Lung (tissue), 12 donors: ENCODE results near the gene FOXP4. TPM values are rescaled to one million over a fixed set of nuclear protein-coding genes. Genes with fewer than 3 reads are reported as not detected.
A peak's percentile ranks its signal among the peaks of the same experiment; 100 is the strongest.

Experiments
- ATAC-seq: fragments of 200-7000 bp; cut with Tn5 transposase; one replicate; pipeline ENCODE4 v1.9.1; 2020; ENCODE audit warnings: moderate number of reproducible peaks; ENCODE audit not compliant: insufficient read depth, low FRiP score
- DNase-seq, 3 donors: peaks; one replicate each; pipeline ENCODE4 v3.0.0-alpha.2; 2013 to 2017
- H3K27ac ChIP-seq, 2 donors: one replicate each; pipeline ENCODE4 v1.5.1; 2013; ENCODE audit warnings: mild to moderate bottlenecking in 2 of 2, moderate library complexity in 2 of 2, control low read depth in 1 of 2, inconsistent platforms in 1 of 2, low read depth in 1 of 2, low read length in 1 of 2
- H3K27me3 ChIP-seq, 3 donors: one replicate each; pipeline ENCODE4 v1.5.1; 2013; ENCODE audit warnings: low read length in 2 of 3; ENCODE audit not compliant: control insufficient read depth in 3 of 3, insufficient read depth in 3 of 3
- H3K36me3 ChIP-seq, 4 donors: one replicate each; pipeline ENCODE4 v1.5.1; 2013; ENCODE audit warnings: low read length in 4 of 4, mild to moderate bottlenecking in 1 of 4, moderate library complexity in 1 of 4; ENCODE audit not compliant: control insufficient read depth in 4 of 4, insufficient read depth in 4 of 4
- H3K4me1 ChIP-seq, 5 donors: one replicate each; pipeline ENCODE4 v1.5.1; 2013; ENCODE audit warnings: low read length in 5 of 5, mild to moderate bottlenecking in 2 of 5, moderate library complexity in 1 of 5; ENCODE audit not compliant: control insufficient read depth in 5 of 5, insufficient read depth in 5 of 5
- H3K4me3 ChIP-seq: one replicate; pipeline ENCODE4 v1.5.1; 2013; ENCODE audit warnings: mild to moderate bottlenecking, control low read depth, moderate library complexity
- H3K9ac ChIP-seq, 2 donors: one replicate each; pipeline ENCODE4 v1.5.1; 2013; ENCODE audit warnings: low read length in 2 of 2, control low read depth in 1 of 2; ENCODE audit not compliant: insufficient read depth in 1 of 2
- H3K9me3 ChIP-seq, 4 donors: one replicate each; pipeline ENCODE4 v1.5.1; 2013; ENCODE audit warnings: low read length in 3 of 4, mild to moderate bottlenecking in 1 of 4, moderate library complexity in 1 of 4; ENCODE audit not compliant: control insufficient read depth in 4 of 4, insufficient read depth in 3 of 4
- WGBS, 2 donors: extraction: QIAGEN DNeasy Blood & Tissue Kit; methylation state at CpG; one replicate each; pipeline ENCODE4 v1.1.7; 2013; 5-methylcytosine and 5-hydroxymethylcytosine counted together
- polyA plus RNA-seq, 2 donors: library from polyadenylated mRNA; stranded (reverse); fragments of 200-250 nt; gene quantifications; one replicate each; pipeline ENCODE4 v1.2.1, GENCODE V29; 2013
- total RNA-seq, 2 donors: library from RNA; depleted of rRNA in 1 of 2; stranded (reverse); fragments of >200 nt in 1 of 2; gene quantifications; one replicate each; pipeline ENCODE4 v1.2.1, GENCODE V29; 2014 to 2021
- TF ChIP-seq, protein P1 (sequence below): IDR thresholded peaks from 2 replicates; pipeline ENCODE4 v1.5.1; 2012; ENCODE audit warnings: mild to moderate bottlenecking; ENCODE audit errors: control extremely low read depth, extremely low read depth
- donor health status: control.
- donor health status: control.
- donor health status: Bipolar disorder and iron deficiency.
- donor health status: healthy.
- donor health status: DM: yes; HTN: yes; CAD: no.

FOXP4 gene
- total and polyA plus RNA-seq, 4 donors = 12.8 to 35.0 (median 22.2) TPM

DNA sequence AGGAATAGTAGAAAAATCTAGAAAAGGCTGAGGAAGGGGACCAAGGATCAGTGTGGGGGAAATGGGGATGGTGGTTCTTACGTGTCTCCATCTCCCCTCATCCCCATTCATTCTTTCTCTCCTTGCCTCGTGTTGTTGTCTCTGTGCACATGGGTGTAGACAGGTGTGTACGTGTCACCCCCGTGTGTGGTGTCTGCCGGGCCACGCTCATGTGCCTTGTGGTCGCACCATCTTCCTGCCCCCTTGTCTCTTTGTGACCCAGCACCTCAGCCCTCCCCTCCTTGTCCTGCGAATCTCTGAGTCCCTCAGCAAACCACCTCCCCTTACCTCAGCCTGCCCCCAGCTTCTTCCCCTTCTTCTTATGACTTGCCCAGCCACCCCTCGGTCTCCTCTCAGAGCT lies 39.4 kb downstream of the FOXP4 start:
- H3K4me1 ChIP-seq = peaks cover 0 to 14% (median 7%) of the 10 kb centered on the region in 5 donors
- H3K36me3 ChIP-seq = peaks cover 0 to 48% (median 6%) of the 10 kb centered on the region in 4 donors
- H3K27me3 ChIP-seq = no peaks in the 10 kb centered on the region
- H3K4me3 ChIP-seq = no peak overlapping the region
- 81 to 84% methylated on average over 9 of the region's 9 CpGs for WGBS, 2 donors
- H3K9ac ChIP-seq = no peak overlapping the region
- H3K9me3 ChIP-seq = no peaks in the 10 kb centered on the region
- no peak overlapping the region for H3K27ac ChIP-seq
- TF ChIP-seq, protein P1, sequence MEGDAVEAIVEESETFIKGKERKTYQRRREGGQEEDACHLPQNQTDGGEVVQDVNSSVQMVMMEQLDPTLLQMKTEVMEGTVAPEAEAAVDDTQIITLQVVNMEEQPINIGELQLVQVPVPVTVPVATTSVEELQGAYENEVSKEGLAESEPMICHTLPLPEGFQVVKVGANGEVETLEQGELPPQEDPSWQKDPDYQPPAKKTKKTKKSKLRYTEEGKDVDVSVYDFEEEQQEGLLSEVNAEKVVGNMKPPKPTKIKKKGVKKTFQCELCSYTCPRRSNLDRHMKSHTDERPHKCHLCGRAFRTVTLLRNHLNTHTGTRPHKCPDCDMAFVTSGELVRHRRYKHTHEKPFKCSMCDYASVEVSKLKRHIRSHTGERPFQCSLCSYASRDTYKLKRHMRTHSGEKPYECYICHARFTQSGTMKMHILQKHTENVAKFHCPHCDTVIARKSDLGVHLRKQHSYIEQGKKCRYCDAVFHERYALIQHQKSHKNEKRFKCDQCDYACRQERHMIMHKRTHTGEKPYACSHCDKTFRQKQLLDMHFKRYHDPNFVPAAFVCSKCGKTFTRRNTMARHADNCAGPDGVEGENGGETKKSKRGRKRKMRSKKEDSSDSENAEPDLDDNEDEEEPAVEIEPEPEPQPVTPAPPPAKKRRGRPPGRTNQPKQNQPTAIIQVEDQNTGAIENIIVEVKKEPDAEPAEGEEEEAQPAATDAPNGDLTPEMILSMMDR = no peak
- DNase-seq = no peak
- ATAC-seq = no peak

- H3K4me3 ChIP-seq = no peak overlapping the region
- H3K27ac ChIP-seq = no peak overlapping the region
- H3K9me3 ChIP-seq = no peaks in the 10 kb centered on the region
- peaks cover 0 to 50% (median 9%) of the 10 kb centered on the region in 4 donors for H3K36me3 ChIP-seq
- ATAC-seq = no peak
- H3K9ac ChIP-seq = no peak overlapping the region
- TF ChIP-seq, protein P1 = no peak
- DNase-seq = peak; percentile 61 to 74 (median 69)
- 88 to 91% methylated on average over 28 of the region's 28 CpGs for WGBS, 2 donors
- H3K4me1 ChIP-seq = peaks cover 0 to 14% (median 4%) of the 10 kb centered on the region in 5 donors
- no peaks in the 10 kb centered on the region for H3K27me3 ChIP-seq
Measured at GRCh38 chr6:41586252-41587007, 40.2 kb downstream of the FOXP4 start.

DNA sequence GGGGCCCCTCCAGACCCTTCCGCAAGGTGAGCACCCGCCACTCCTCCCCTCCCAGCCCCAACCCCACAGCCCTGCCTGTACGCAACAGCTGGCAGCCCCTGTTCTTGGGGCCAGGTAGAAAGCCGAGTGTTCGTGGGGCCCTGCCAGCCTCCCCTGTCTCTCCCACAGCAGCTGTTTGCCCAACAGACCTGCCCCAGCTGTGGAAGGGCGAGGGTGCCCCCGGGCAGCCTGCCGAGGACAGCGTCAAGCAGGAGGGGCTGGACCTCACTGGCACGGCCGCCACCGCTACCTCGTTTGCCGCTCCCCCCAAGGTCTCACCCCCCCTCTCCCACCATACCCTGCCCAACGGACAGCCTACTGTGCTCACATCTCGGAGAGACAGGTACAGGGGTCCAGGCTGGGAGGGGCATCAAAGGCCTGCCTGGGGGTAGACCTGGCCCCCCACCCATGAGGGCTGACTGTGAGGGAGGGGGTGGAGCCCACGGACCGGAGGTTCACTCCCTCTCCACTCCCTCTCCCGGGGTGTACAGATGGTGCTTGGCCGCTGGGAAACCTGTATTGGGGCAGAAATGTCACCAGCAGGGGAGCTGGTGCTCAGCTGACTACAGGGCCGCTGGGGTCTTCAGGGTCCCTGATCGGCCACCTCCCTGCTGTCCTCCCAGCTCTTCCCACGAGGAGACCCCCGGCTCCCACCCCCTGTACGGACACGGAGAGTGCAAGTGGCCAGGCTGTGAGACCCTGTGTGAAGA lies 41.1 kb downstream of the FOXP4 start:
- ATAC-seq = no peak
- no peak overlapping the region for H3K4me3 ChIP-seq
- H3K27ac ChIP-seq = no peak overlapping the region
- H3K4me1 ChIP-seq = peaks cover 0 to 14% (median 4%) of the 10 kb centered on the region in 5 donors
- H3K27me3 ChIP-seq = no peaks in the 10 kb centered on the region
- H3K9ac ChIP-seq = no peak overlapping the region
- WGBS, 2 donors = 86 to 94% methylated on average over 25 to 26 of the region's 26 CpGs
- TF ChIP-seq, protein P1 = no peak
- peak in 1 of 3 donors; percentile 24 for DNase-seq
- H3K36me3 ChIP-seq = peaks cover 0 to 50% (median 10%) of the 10 kb centered on the region in 4 donors
- no peaks in the 10 kb centered on the region for H3K9me3 ChIP-seq
